Measurements from ENCODE around the gene TACR1.
"Not testable (repeated sequence)": the region's sequence is repeated elsewhere in the genome, so short reads cannot be mapped to it uniquely, and the experiment has no call there.

The TACR1 gene, protein sequence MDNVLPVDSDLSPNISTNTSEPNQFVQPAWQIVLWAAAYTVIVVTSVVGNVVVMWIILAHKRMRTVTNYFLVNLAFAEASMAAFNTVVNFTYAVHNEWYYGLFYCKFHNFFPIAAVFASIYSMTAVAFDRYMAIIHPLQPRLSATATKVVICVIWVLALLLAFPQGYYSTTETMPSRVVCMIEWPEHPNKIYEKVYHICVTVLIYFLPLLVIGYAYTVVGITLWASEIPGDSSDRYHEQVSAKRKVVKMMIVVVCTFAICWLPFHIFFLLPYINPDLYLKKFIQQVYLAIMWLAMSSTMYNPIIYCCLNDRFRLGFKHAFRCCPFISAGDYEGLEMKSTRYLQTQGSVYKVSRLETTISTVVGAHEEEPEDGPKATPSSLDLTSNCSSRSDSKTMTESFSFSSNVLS

DNA sequence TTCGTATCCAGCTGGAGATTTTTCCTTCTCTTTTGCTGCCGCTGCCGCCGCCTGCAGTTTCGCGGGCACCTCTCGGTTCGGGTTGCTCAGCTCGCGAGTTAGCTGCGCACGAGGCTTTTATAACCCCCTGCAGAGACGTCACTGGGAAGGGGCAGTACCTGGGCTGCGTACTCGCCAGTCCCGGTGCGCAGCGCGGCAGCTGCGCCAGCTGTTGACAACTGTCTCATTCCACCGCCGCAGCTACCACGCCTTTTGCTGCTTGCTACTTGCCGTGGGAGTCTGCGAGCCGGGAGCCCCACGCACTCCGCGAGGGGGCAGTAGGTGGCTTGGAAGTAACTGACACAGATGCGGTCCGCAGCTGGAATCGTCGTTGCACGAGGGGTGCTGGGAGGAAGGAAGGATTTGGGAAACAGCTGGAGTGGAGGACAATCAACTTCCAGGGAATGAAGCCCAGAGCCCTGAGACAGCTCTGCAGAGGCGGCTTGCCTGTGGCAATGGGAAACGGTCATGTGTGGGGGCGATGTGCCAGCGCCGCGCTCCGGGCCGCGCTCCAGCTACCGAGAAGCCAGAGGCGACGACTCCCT, at the start of gene TACR1:
Gene TACR1, minus strand, starts transcription at position 93 of the 584 bp plus-strand sequence. CDS start 586 bp downstream, outside the sequence.
- DNase-seq, result peak; percentile 75

DNA sequence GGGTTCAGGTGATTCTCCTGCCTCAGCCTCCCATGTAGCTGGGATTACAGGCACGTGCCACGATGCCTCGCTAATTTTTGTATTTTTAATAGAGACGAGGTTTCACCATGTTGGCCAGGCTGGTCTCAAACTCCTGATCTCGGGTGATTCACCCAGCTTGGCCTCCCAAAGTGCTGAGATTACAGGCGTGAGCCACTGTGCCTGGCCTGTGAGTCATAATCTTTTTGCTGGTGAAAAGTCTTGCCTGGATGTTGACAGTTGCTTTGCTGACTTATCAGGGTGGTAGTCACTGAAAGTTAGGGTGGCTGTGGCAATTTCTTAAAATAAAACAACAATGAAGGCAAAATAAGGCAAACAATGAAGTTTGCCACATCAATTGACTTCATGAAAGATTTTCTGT, 49.3 kb upstream of the TACR1 start:
- DNase-seq, result not testable (repeated sequence)

DNA sequence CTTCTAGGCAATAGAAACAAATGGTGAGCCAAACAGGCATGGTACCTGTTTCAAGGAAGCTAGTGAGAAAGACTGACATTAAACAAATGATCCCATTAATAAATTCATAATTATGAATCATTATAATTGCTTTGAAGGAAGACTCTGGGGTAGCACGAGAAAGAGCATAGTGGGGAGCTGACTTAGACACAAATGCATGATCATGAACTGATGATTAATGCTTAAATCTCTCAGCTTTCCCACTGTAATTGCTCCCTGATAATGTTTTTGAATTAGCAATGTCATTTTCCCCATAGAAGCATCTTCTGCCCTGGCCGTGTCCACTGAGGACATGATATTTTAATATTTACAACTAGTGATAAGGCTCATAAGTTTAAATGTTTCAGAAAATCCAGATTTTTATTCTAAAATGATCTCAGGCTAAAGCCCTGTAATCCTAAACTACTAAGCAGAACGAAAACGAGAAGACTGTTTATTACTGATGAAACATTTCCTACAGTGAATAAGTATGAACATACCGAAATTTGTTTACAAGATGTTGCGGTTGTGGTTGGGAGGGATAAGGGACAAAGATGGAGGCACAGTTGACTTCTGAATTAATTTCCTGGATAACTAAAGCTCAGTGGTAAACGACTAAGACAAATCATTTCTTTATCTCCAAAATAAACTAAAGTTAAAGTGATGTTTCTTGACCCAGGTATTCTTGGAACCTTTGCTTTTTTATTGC, 47.3 kb upstream of the TACR1 start:
- no peak for DNase-seq

DNA sequence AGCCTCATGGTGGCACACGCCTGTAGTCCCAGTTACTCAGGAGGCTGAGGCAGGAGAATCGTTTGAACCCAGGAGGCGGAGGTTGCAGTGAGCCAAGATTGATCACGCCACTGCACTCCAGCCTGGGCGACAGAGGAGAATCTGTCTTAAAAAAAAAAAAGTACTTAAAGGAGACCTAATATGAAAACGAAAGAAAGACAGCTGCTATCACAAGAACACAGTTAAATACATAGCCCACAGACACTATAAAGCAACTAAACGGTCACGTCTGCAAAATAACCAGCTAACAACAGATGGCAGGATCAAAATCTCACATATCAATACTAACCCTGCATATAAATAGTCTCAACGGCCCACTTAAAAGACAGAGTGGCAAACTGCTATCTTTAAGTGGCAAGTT, 43.9 kb upstream of the TACR1 start:
- DNase-seq, result no peak

DNA sequence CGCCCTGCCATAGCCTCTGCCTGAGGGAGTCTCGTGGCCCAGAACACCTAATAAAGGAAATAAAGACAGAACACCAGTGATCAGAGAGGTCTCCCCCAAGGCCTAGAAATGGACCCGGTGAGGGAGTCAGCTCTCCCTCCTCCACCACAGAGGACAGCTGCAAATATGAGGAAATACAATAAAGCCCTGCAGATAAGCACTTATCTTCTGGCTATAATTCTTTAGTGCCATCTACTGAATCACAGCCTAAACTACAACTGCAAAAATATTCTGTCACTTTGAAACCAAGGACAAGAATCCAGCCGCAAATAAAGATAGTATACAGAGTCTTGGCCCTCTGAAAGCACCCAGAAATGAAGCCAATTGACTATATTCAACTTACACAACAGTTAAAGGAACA, 42.4 kb upstream of the TACR1 start:
- DNase-seq, result peak; percentile 9

DNA sequence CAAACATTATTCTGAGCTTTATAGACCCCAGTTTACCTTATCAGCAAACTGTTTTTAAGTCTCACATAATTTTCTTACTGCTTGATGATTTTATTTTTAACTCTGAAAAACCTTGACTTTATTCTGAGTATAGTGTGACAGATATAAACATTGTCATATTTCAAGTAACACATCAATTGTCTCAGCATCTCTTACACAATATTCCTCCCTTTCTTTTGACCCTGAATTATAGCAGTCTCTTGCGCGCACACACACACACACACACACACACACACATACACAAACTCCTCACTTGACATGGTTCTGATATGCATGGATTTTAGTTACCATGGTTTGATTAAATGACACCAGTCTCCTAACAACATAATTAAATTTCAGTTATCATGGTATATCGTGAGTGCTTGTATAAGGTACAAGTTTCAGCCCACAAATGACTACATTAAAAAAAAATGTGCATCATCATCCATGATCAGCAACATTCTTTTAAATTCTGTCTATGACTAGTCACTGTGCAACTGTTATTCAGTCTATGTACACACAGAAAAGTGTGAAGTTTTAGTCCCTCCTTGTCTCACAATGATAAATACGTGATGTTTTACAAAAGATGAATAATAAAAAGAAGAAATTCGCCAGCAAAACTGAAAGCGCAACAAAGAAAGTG, 39.5 kb upstream of the TACR1 start:
- no peak for DNase-seq

DNA sequence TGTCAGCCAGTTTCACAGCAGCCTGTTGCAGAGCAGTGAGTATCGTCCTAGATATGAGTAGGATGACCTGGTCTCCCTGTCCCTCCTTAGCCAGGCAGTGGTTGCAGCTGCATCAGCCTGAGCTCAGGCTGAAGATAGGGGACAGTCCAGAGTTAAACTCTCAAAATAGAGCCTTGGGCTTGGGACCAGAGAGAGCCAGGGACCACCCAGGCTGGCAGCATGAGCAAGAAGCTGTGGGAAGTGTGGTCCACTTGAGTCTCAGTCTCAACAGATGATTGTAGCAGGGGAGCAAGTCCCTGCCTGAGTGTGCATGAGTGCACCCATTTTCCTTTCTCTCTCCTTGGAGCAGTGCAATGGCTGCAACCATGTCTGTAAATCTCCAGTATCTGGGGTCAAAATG, 38.0 kb upstream of the TACR1 start:
- DNase-seq, result no peak

DNA sequence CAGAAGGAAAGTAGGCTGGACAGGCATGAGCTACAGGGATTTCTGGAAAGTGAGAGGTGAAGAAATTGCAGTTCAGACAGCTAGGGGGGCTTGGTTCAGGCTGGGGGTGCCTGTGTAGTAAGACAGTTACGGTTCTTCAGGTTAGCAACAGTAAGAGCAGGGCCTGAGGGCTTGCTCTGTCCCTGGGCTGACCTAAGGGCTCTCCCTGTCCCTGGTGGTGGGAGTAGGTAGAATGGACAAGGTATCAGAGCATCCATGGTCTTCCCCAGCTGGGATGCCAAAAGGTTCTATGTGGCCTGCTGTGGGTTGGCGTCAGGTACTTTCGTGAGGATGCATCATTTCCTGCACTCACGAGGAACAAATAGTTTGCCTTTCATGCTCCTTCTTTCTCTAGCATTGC, 34.6 kb upstream of the TACR1 start:
- no peak for DNase-seq

DNA sequence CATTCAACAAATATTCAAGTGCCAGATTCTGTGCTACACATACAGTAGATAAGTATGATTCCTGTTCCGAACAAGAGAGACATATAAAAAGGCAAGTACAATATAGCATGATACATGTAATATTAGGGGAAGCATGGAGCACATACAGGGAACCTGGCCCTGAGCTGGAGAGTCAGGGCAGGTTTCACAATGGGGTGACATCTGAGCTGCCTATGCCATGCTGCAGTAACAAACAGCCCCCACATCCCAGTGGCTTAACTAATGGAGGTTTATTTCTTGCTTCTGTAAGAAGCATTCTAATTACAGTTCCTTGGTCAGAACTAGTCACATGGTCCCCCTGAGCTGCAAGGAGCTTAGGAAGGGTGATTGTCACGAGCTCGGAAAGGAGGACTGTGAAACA, 27.3 kb upstream of the TACR1 start:
- no peak for DNase-seq

DNA sequence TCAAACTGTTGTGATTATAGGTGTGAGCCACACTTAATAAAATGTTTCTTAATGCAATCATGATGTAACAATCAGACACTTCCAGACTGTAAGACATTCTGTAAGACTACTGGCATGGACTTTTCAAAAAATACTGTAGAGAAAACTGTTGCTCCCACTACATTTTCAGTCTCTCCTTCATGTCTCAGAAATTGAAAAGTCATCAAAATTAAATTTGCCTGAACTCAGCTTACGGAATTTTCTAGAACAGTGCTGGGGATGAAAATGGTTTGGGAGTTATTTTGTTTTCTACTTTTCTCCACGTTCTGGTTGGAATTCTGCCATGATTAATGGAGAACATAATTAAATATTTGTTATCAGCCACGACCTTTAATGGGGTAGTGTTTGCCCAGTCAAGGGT, 26.8 kb upstream of the TACR1 start:
- DNase-seq, result no peak

DNA sequence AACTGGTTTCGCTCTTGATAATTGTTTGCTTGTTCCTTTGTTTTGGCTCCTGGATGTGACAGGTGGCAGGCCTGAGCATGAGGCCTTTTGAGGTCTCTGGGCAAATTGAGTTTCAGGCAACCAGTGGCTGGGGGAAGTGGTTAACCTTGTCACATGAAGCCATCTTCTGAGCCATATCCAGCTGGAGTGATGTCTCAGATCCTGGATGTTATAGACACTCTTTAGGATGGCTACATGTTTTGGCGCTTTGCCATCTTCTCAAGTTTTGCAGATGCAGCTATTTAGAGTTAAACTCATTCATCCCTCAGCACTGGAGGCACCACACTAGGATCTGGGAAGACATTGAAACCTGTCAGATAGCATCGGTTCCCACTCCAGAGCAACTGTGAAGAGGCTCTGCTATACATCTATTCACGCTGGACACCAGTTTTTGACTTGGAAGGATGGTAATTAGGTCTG, 25.3 kb upstream of the TACR1 start:
- DNase-seq, result no peak

DNA sequence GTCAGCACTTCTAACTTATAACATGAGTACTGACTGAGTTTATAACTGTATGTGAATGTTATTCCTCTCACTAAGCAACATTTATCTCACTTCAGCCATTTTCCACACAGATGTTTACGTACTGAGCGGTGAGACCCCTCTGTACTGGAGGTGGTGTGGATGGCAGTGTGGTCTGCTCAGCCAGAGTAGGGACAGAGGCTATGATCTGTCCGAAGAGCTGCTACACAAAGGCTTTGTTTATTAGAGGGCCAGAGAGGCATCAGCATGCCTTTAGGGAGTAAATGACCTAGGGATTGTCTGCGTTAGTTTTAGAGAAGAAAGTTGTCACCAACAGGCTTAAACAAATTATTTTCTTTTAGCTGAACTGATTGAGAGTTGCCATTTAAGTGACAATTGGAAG, 23.2 kb upstream of the TACR1 start:
- no peak for DNase-seq

DNA sequence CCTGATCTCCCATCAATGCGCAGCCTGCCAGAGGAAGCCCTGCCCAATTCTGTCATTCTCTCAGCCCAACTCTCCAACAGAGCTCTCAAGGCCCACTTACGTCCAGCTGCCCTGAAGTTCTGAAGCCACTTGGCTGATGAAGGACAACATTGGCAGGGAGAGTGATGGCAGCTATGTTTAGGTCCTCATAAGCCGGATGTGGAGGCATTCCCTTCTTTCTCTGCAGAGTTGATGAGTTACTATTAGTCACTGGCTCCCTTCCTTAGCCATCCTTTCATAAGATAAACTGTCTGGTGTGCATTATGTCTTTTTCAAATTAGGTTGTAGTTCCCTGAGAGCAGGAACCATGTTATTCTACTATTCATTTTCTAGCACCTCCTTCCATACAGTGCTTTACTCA, 22.5 kb upstream of the TACR1 start:
- no peak for DNase-seq

DNA sequence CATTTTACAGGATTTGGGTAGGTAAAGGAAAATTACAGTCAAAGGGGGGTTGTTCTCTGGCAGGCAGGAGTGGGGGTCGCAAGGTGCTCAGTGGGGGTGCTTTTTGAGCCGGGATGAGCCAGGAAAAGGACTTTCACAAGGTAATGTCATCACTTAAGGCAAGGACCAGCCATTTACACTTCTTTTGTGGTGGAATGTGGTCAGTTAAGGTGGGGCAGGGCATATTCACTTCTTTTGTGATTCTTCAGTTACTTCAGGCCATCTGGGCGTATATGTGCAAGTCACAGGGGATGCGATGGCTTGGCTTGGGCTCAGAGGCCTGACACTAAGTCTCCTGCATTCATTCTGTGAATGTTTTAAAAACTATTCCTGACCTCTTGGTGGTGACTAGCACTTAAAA, 19.9 kb upstream of the TACR1 start:
- not testable (repeated sequence) for DNase-seq

DNA sequence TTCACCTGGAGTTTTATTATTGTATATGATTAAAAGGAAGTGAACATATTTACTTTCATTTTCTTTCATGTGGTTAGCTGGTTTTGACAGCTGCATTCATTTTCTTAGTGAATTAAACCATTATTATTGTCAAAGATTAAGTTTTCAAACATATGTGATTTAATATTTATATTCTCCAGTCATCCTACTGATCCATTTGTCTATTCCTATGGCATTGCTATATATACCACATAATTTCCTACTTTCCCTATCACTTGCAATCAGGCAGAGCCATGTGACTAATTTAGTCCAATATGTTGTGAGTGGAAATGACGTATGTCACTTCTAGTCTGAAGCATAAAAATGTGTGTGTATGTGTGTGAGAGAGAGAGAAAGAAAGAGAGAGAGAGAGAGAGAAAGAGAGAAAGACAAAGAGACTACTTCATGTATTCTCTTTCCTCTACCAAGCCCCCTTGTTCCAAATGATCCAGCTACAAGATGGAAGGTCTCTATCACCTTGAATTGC, 12.0 kb upstream of the TACR1 start:
- no peak for DNase-seq

DNA sequence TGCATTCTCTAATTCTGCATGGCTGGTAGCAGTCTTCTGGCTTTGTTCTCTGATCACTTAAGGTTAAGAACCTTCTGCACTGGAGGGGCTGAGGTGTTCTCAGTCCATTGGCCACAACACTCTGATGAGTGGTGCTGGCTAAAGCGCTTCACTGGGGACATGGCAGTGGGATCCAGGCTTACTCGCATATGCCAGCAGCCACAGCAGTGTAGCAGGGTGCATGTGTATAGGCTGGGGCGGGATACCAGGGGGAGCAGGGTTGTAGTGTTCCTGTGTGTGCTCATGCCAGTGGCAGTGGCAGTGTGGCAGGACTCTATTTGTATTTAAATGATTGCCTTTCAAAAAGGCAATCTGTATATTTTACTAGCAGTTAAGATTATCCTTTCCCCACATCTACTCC, 11.1 kb upstream of the TACR1 start:
- DNase-seq, result no peak

DNA sequence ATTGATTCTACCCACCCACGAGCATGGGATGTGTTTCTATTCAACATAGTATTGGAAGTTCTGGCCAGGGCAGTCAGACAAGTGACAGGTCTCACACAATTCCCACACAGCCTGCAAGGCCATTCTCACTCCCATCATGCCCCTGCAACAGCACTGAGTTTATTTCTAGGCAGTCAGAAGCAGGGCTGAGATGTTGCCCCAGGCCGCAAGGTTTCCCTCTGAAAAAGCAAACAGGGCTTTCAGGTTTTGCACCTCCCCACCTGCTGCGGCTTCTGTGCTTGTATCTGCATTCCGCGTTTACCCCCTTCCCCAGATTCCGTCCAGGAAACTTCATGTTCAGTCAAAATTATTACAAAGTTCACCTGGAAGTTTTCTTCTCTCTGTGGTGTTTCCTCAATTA, 9.4 kb upstream of the TACR1 start:
- DNase-seq, result no peak

DNA sequence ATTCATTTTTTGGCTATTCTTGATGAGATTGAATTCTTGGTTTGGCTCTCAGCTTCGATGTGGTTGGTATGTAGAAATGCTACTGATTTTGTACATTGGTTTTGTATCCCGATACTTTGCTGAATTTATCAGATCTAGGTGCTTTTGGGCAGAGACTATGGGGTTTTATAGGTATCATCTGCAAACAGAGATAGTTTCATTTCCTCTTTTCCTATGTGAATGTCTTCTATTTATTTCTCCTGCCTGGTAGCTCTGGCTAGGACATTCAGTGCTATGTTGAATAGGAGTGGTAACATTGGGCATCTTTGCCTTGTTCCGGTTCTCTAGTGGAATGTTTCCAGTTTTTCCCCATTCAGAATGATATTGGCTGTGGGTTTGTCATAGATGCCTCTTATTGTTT, 5.5 kb upstream of the TACR1 start:
- DNase-seq, result no peak

DNA sequence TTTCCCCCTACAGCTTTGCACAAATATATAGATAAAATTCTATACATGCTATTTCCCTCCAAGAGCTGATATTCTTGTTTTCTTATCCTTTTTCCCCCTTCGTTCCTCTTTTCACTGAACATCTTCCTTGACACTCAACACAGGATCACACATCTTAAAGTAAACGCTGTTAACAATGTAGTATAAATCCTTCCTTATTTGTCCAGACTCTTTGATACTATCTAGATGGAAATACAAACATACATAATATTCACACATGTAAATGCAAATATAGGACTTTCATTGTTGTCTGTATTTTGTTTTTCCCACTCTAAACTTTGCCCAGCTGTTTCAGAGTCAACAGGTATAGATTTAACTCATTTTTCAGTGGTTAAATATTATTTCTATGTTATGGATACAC, 3.0 kb upstream of the TACR1 start:
- no peak for DNase-seq

DNA sequence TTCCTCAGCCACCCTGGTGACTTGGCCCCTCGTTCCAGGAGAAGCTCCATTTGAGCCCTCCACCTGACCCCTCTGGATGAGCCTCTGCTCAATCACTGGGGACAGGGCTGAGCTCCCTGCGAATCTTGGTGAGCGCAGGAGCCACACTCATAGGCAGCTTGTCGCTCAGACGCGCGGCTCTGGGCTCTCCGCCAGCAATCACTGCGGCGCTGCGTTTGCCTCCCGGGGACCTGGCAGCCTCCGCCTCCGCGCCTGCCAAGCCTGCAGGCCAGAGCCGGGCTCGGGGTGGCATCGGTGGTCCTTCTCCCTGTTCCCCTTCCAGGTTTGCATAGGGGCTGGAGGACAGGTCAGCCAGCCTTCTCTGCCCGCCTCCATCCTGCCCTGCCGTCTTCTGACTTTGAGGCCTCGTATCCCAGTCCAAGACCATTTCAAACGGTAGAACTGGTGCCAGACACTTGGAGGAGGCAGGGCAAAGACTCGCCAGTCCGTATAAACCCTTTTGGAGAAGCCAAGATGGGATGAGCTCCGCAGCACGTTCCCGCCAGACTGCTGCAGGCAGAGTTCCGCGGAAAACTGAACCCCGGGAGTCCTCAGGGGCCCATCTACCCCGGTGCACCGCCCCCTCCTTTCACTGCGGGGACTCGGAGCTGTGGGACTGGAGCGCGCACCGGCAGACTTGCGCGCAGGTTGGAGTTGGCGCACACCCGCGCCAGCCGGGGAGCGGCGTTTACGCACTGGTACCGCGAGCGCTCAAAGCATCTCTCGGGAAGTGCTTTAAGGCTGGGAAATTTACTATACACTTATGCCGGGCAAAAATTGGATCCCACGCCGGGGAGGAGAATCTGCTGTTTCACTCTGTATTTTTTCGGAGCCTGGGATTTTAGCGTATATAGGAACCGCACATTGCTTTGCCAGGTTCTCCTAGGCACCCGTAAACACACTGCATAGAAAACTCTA, 1.1 kb upstream of the TACR1 start:
- peak; percentile 71 for DNase-seq

DNA sequence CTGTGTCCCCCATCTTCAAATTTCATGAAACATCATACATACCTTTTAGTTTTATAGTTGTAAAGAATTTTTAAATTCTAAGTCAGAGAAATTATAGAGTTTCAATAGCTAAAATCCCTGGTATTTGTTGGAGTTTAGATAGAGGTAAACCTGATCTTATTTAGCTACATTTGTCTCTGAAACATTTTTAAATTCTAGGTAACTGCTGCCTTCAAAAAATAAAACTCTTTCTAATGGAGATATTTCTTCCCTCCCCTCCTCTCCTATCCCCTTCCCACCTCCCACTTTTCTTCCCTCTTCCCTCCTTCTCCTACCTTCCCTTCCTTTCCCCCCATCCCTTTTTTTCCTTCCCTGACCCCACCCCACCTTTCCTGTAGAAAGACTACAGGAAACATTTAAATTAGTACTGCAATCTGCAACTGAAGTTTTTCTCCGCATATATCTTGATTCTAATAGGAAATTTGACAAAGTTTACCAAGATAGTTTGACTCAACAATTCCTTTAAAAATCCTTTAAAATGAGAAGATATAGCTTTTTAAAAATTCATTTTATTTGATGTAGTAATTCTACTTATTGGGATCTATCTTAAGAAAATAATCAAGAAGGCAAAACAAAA, 4.1 kb downstream of the TACR1 start:
- no peak for DNase-seq

Data from RPMI8226 (cell line).